Prostate gland (tissue), 2 donors: ENCODE results near the gene CPSF3.

Experiments used
- CTCF ChIP-seq, 4 experiments: fragments of 200-600 bp in 2 of 4; fragments of 450-650 bp in 2 of 4; sonication (generic) in 2 of 4; IDR thresholded peaks; 1 replicate in 3 of 4; 2 replicates in 1 of 4; pipeline ENCODE4 v1.5.1; 2016 to 2019; ENCODE audit warnings: antibody characterized with exemption in 4 of 4, mild to moderate bottlenecking in 2 of 4, moderate library complexity in 2 of 4
- POLR2A ChIP-seq: fragments of 450-650 bp; IDR thresholded peaks from one replicate; pipeline ENCODE4 v1.6.1; 2016; ENCODE audit warnings: antibody characterized with exemption, mild to moderate bottlenecking

GRCh38 chr2:9423100-9423921 lies at the start of gene CPSF3, which contains the start of gene ITGB1BP1:
- TF ChIP-seq CTCF (IDR thresholded peaks at IDR 0.05) (peak in 2 of 4 experiments; percentile 8 to 14), POLR2A (peak; percentile 64)
